ENCODE results near the gene DMBX1. TPM values are rescaled to one million over a fixed set of nuclear protein-coding genes. Genes with fewer than 3 reads are reported as not detected.

The DMBX1 gene
- not detected in 2 replicates for total RNA-seq

GRCh38 chr1:46489638-46490405, at the start of gene DMBX1:
Gene DMBX1, plus strand, starts transcription at chr1:46489836. Its CDS starts 17,175 bp downstream, at chr1:46507011.

Other genes starting within 250 kb of the DMBX1 start
- gene RAD54L, start 242.1 kb upstream of the DMBX1 start, total RNA-seq: 1.4 and 5.6 TPM in 2 replicates
- 89.5 and 103 TPM in 2 replicates for gene LRRC41, start 186.2 kb upstream of the DMBX1 start, total RNA-seq
- gene UQCRH, start 186.1 kb upstream of the DMBX1 start, total RNA-seq: 491 and 703 TPM in 2 replicates
- 12.4 and 19.2 TPM in 2 replicates for gene NSUN4, start 149.0 kb upstream of the DMBX1 start, total RNA-seq
- 2.0 and 3.5 TPM in 2 replicates for gene FAAH, start 95.5 kb upstream of the DMBX1 start, total RNA-seq
- gene KNCN, start 61.8 kb downstream of the DMBX1 start, total RNA-seq: not detected in 2 replicates
- gene MKNK1, start 114.4 kb downstream of the DMBX1 start, total RNA-seq: 11.3 and 13.8 TPM in 2 replicates
- 7.3 and 10.7 TPM in 2 replicates for gene MOB3C, start 127.0 kb downstream of the DMBX1 start, total RNA-seq
- gene ATPAF1, start 178.5 kb downstream of the DMBX1 start, total RNA-seq: 40.6 and 49.5 TPM in 2 replicates
- gene TEX38, start 182.0 kb downstream of the DMBX1 start, total RNA-seq: not detected in 2 replicates
- 27.0 and 35.2 TPM in 2 replicates for gene EFCAB14, start 229.3 kb downstream of the DMBX1 start, total RNA-seq

Measured in regular cardiac myocyte (primary cell).